EH (cell line): Measurements from ENCODE around the gene ST3GAL3.
A peak's percentile ranks its signal among the peaks of the same experiment; 100 is the strongest.

Source experiments
- DNase-seq: peaks from one replicate; pipeline ENCODE4 v3.0.0-alpha.2; 2015; ENCODE audit warnings: low read depth

The ST3GAL3 gene

GRCh38 chr1:43878854-43879253 lies 171.5 kb downstream of the ST3GAL3 start:
- no peak for DNase-seq

- peak; percentile 77 for DNase-seq
Observed at GRCh38 chr1:43879414-43879813, 172.1 kb downstream of the ST3GAL3 start.

- DNase-seq = no peak
Observed at GRCh38 chr1:43879996-43880395, 172.7 kb downstream of the ST3GAL3 start.

GRCh38 chr1:43880604-43881003 lies 173.3 kb downstream of the ST3GAL3 start:
- no peak for DNase-seq

- no peak for DNase-seq
Observed at GRCh38 chr1:43881415-43881814, 174.1 kb downstream of the ST3GAL3 start.

- no peak for DNase-seq
Observed at GRCh38 chr1:43882763-43883162, 175.4 kb downstream of the ST3GAL3 start.

- DNase-seq = no peak
Observed at GRCh38 chr1:43883321-43883720, 176.0 kb downstream of the ST3GAL3 start.

- DNase-seq = no peak
Observed at GRCh38 chr1:43885279-43885801, 178.0 kb downstream of the ST3GAL3 start.

GRCh38 chr1:43887748-43888147 lies 180.4 kb downstream of the ST3GAL3 start:
- DNase-seq = no peak

GRCh38 chr1:43890815-43891214 lies 183.5 kb downstream of the ST3GAL3 start:
- DNase-seq = peak; percentile 40

- DNase-seq = peak; percentile 9
Observed at GRCh38 chr1:43893006-43893405, 185.7 kb downstream of the ST3GAL3 start.

- no peak for DNase-seq
Observed at GRCh38 chr1:43898981-43899380, 191.6 kb downstream of the ST3GAL3 start.

GRCh38 chr1:43900386-43900785 lies 193.1 kb downstream of the ST3GAL3 start:
- no peak for DNase-seq

- no peak for DNase-seq
Observed at GRCh38 chr1:43901196-43901961, 194.0 kb downstream of the ST3GAL3 start.

GRCh38 chr1:43902058-43902831 lies 194.9 kb downstream of the ST3GAL3 start:
- no peak for DNase-seq

- no peak for DNase-seq
Observed at GRCh38 chr1:43904660-43905551, 197.6 kb downstream of the ST3GAL3 start.

GRCh38 chr1:43908226-43908625 lies 200.9 kb downstream of the ST3GAL3 start:
- DNase-seq = no peak

- peak; percentile 24 for DNase-seq
Observed at GRCh38 chr1:43908858-43909257, 201.5 kb downstream of the ST3GAL3 start.

- DNase-seq = no peak
Observed at GRCh38 chr1:43910343-43910742, 203.0 kb downstream of the ST3GAL3 start.

GRCh38 chr1:43912607-43913006 lies 205.3 kb downstream of the ST3GAL3 start:
- peak; percentile 80 for DNase-seq

- no peak for DNase-seq
Observed at GRCh38 chr1:43913051-43913501, 205.7 kb downstream of the ST3GAL3 start.
